ENCODE measurements around the gene SLC25A41.

The SLC25A41 gene

DNA sequence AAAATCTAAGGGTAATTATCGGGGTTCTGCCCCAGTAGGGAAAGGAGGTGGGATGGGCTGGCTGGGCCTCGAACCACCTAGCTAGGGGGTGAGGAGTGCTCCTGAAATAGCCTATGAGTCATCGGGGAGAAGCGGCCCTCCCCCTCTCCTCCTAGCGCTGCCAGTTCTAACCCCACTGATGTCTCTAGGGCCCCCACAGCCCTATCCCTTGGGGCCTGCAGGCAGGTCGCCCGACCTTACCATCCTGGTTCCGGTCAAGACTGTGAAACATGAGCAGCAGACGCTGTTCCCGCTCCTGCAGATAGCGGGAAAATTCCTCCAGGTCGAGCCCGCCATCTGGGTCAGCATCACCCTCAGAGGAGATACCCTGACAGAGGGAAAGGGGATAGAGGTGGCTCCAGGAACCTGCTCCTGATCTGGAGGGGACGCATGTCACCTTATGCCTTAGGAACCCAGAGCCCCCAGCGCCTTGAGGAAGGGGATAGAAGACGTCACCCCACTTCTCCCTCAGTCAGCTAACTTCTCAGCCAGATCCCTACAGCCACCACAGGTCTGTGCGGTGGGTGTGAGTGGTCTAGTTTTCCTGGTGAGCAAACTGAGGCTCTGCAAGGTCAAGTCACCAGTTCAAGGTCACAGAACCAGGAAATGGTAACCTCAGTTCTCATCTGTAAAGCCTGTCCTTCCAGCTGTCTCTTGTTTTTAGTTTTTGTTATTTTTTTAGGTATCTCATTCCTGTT lies 24.6 kb upstream of the SLC25A41 start:
- no peak overlapping the region for H3K4me3 ChIP-seq (ENCODE audit: low read length)
- H3K9ac ChIP-seq (ENCODE audit: low read length) = peak overlapping the region; percentile 59
- H3K36me3 ChIP-seq (ENCODE audit: control insufficient read depth, insufficient read depth, low read length) = no peaks in the 10 kb centered on the region
- H3K9me3 ChIP-seq (ENCODE audit: control insufficient read depth, low read length) = no peaks in the 10 kb centered on the region
- H3K4me1 ChIP-seq (ENCODE audit: control insufficient read depth, insufficient read depth, low read length) = peaks cover 21% of the 10 kb centered on the region
- H3K27me3 ChIP-seq (ENCODE audit: control insufficient read depth, insufficient read depth, low read length) = no peaks in the 10 kb centered on the region

DNA sequence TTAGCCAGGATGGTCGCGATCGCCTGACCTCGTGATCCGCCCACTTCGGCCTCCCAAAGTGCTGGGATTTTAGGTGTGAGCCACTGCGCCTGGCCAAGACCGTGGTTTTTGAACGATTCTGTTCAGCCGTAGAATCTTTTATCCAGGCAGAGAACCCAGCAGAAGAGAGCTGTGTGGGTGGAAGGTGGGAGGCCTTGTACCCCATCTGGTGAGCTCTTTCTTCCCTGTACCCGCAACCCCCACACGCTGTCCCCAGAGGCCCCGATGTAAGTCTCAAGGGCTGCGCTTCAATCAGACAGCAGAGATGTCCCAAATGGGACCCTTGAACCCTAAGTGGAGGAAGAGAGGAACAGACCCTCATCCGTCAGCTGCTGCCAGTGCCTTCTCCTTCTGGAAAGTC lies 22.4 kb upstream of the SLC25A41 start:
- H3K9me3 ChIP-seq (ENCODE audit: control insufficient read depth, low read length) = no peaks in the 10 kb centered on the region
- no peak overlapping the region for H3K4me3 ChIP-seq (ENCODE audit: low read length)
- H3K27me3 ChIP-seq (ENCODE audit: control insufficient read depth, insufficient read depth, low read length) = no peaks in the 10 kb centered on the region
- no peak overlapping the region for H3K9ac ChIP-seq (ENCODE audit: low read length)
- H3K36me3 ChIP-seq (ENCODE audit: control insufficient read depth, insufficient read depth, low read length) = no peaks in the 10 kb centered on the region
- H3K4me1 ChIP-seq (ENCODE audit: control insufficient read depth, insufficient read depth, low read length) = peaks cover 8% of the 10 kb centered on the region

DNA sequence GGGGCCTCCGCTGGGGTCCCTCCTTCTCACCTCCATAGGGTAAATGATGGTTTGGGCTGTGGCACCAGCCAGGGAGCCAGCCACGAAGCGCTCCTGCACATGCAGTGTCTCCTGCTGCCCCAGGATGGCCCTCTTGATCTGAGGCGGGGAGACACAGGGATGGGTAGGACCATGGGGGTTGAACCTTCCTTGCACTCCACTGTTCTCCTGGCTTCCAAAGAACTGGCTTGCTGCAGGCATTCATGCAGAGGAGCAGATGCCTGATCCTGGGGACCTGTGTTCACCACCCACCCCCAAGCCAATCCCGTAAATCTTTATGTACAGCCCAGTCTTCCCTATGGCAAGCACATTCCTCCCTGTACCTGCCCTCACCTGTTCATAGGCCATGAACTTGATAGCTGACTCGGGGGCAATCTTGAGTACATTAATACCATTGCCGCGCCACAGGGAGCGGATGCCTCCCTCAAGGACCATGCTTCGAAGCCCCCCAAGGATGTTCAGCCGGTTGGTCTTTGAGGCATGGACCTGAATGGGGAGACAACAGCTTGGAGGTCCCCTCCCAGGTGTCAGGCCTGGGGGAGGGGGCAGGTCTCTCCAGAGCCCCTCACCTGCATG lies 20.5 kb upstream of the SLC25A41 start:
- Histone ChIP-seq H3K9me3 (ENCODE audit: control insufficient read depth, low read length) (no peaks in the 10 kb centered on the region), H3K36me3 (ENCODE audit: control insufficient read depth, insufficient read depth, low read length) (no peaks in the 10 kb centered on the region), H3K4me1 (ENCODE audit: control insufficient read depth, insufficient read depth, low read length) (peaks cover 7% of the 10 kb centered on the region), H3K27me3 (ENCODE audit: control insufficient read depth, insufficient read depth, low read length) (no peaks in the 10 kb centered on the region), H3K4me3 (ENCODE audit: low read length) (no peak overlapping the region), H3K9ac (ENCODE audit: low read length) (no peak overlapping the region)

- no peaks in the 10 kb centered on the region for H3K36me3 ChIP-seq (ENCODE audit: control insufficient read depth, insufficient read depth, low read length)
- no peaks in the 10 kb centered on the region for H3K4me1 ChIP-seq (ENCODE audit: control insufficient read depth, insufficient read depth, low read length)
- H3K27me3 ChIP-seq (ENCODE audit: control insufficient read depth, insufficient read depth, low read length) = no peaks in the 10 kb centered on the region
- no peak overlapping the region for H3K4me3 ChIP-seq (ENCODE audit: low read length)
- no peaks in the 10 kb centered on the region for H3K9me3 ChIP-seq (ENCODE audit: control insufficient read depth, low read length)
- H3K9ac ChIP-seq (ENCODE audit: low read length) = no peak overlapping the region
Measured at GRCh38 chr19:6452899-6453298, 19.3 kb upstream of the SLC25A41 start.

DNA sequence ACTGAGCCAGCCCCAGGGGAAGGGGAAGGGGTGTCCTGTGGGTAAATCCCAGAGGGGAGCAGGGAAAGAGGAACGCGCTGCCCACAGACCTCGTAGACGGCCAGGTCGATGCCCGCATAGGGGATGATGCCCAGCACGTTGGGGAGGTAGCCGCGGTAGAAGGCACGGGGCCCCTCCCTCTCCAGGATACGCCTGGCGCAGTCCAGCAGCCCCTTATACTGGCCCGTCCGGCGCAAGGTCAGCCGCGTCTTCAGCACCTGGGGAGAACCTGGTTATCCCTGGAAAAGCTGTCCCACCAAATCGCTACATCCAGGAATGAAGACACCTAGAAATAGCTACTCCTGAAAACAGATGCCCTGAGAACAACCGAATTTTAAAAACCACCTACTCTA lies 18.7 kb upstream of the SLC25A41 start:
- no peak overlapping the region for H3K4me3 ChIP-seq (ENCODE audit: low read length)
- H3K36me3 ChIP-seq (ENCODE audit: control insufficient read depth, insufficient read depth, low read length) = no peaks in the 10 kb centered on the region
- H3K27me3 ChIP-seq (ENCODE audit: control insufficient read depth, insufficient read depth, low read length) = no peaks in the 10 kb centered on the region
- no peaks in the 10 kb centered on the region for H3K9me3 ChIP-seq (ENCODE audit: control insufficient read depth, low read length)
- no peak overlapping the region for H3K9ac ChIP-seq (ENCODE audit: low read length)
- no peaks in the 10 kb centered on the region for H3K4me1 ChIP-seq (ENCODE audit: control insufficient read depth, insufficient read depth, low read length)

- H3K9me3 ChIP-seq (ENCODE audit: control insufficient read depth, low read length) = no peaks in the 10 kb centered on the region
- no peak overlapping the region for H3K4me3 ChIP-seq (ENCODE audit: low read length)
- no peak overlapping the region for H3K9ac ChIP-seq (ENCODE audit: low read length)
- no peaks in the 10 kb centered on the region for H3K4me1 ChIP-seq (ENCODE audit: control insufficient read depth, insufficient read depth, low read length)
- no peaks in the 10 kb centered on the region for H3K27me3 ChIP-seq (ENCODE audit: control insufficient read depth, insufficient read depth, low read length)
- H3K36me3 ChIP-seq (ENCODE audit: control insufficient read depth, insufficient read depth, low read length) = no peaks in the 10 kb centered on the region
Measured at GRCh38 chr19:6451583-6452222, 18.1 kb upstream of the SLC25A41 start.

DNA sequence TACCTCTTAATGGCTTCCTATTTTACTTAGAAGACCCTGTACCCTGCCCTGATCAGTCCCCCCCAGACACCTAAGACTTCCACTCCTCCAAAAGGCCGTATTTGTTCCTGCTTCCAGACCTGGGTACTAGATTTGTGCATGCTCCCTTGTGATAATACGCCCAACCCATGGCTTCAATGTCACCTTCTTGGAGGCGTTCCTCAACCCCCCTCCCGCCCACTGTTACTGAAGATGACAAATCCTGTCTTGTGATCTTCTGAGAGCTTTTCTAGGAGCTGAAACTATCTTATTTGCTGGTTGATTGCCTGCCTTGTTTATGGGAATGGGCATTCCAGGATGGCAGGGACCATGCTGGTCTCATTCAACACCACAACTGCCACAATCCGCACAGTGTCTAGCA lies 16.6 kb upstream of the SLC25A41 start:
- Histone ChIP-seq H3K36me3 (ENCODE audit: control insufficient read depth, insufficient read depth, low read length) (no peaks in the 10 kb centered on the region), H3K4me3 (ENCODE audit: low read length) (no peak overlapping the region), H3K4me1 (ENCODE audit: control insufficient read depth, insufficient read depth, low read length) (no peaks in the 10 kb centered on the region), H3K9me3 (ENCODE audit: control insufficient read depth, low read length) (no peaks in the 10 kb centered on the region), H3K27me3 (ENCODE audit: control insufficient read depth, insufficient read depth, low read length) (no peaks in the 10 kb centered on the region), H3K9ac (ENCODE audit: low read length) (no peak overlapping the region)

- no peak overlapping the region for H3K9ac ChIP-seq (ENCODE audit: low read length)
- H3K27me3 ChIP-seq (ENCODE audit: control insufficient read depth, insufficient read depth, low read length) = no peaks in the 10 kb centered on the region
- H3K4me3 ChIP-seq (ENCODE audit: low read length) = no peak overlapping the region
- H3K9me3 ChIP-seq (ENCODE audit: control insufficient read depth, low read length) = no peaks in the 10 kb centered on the region
- H3K36me3 ChIP-seq (ENCODE audit: control insufficient read depth, insufficient read depth, low read length) = no peaks in the 10 kb centered on the region
- H3K4me1 ChIP-seq (ENCODE audit: control insufficient read depth, insufficient read depth, low read length) = no peaks in the 10 kb centered on the region
Measured at GRCh38 chr19:6448045-6448444, 14.5 kb upstream of the SLC25A41 start.

DNA sequence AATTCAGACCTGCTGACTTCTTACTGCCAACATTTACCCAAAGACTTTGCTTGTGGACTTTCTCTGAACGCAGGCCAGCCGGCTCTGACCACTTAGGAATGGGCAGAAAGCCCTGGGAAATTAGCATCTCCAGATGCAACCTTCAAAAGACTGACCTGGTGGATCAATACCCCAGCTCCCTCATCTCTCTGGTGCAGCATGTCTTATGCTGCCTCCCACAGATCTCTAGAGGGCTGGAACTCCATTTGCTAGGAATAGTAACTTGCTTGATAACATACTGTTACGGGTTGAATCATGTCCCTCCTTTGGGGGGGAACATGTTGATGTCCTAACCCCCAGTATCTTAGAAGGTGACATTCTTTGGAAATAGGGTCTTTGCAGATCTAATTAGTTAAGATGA lies 12.9 kb upstream of the SLC25A41 start:
- Histone ChIP-seq H3K4me3 (ENCODE audit: low read length) (no peak overlapping the region), H3K9me3 (ENCODE audit: control insufficient read depth, low read length) (no peaks in the 10 kb centered on the region), H3K27me3 (ENCODE audit: control insufficient read depth, insufficient read depth, low read length) (no peaks in the 10 kb centered on the region), H3K9ac (ENCODE audit: low read length) (no peak overlapping the region), H3K36me3 (ENCODE audit: control insufficient read depth, insufficient read depth, low read length) (no peaks in the 10 kb centered on the region), H3K4me1 (ENCODE audit: control insufficient read depth, insufficient read depth, low read length) (no peaks in the 10 kb centered on the region)

- no peak overlapping the region for H3K9ac ChIP-seq (ENCODE audit: low read length)
- H3K36me3 ChIP-seq (ENCODE audit: control insufficient read depth, insufficient read depth, low read length) = no peaks in the 10 kb centered on the region
- H3K27me3 ChIP-seq (ENCODE audit: control insufficient read depth, insufficient read depth, low read length) = no peaks in the 10 kb centered on the region
- H3K4me3 ChIP-seq (ENCODE audit: low read length) = no peak overlapping the region
- H3K4me1 ChIP-seq (ENCODE audit: control insufficient read depth, insufficient read depth, low read length) = no peaks in the 10 kb centered on the region
- H3K9me3 ChIP-seq (ENCODE audit: control insufficient read depth, low read length) = no peaks in the 10 kb centered on the region
Measured at GRCh38 chr19:6443986-6444385, 10.4 kb upstream of the SLC25A41 start.

DNA sequence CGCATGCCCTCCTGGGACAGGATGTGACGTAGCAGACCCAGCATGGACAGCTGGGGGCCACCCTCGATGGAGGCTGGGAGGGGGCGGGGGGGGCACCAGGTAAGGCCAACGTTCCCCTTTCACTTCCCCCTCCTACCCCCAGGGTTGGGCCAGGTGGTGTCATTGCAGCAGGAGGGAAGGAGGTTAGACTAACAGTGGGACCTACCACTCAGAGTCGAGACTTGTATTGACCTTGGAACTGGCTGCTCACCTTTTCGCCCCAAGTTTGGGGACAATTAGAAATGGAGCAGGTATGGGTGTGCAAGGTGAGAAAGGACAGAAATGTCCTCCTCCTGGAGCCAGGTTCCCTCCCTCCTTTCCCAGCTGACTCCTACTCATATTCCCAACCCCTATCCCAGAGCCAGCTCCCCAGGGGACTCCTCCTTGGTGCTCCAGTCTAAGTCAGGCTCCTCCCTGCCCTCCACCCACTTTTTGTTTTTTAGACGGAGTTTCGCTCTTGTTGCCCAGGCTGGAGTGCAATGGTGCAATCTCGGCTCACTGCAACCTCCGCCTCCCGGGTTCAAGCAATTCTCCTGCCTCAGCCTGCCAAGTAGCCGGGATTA lies 8.6 kb upstream of the SLC25A41 start:
- Histone ChIP-seq H3K27me3 (ENCODE audit: control insufficient read depth, insufficient read depth, low read length) (no peaks in the 10 kb centered on the region), H3K4me1 (ENCODE audit: control insufficient read depth, insufficient read depth, low read length) (no peaks in the 10 kb centered on the region), H3K36me3 (ENCODE audit: control insufficient read depth, insufficient read depth, low read length) (no peaks in the 10 kb centered on the region), H3K9ac (ENCODE audit: low read length) (no peak overlapping the region), H3K9me3 (ENCODE audit: control insufficient read depth, low read length) (no peaks in the 10 kb centered on the region), H3K4me3 (ENCODE audit: low read length) (no peak overlapping the region)

- Histone ChIP-seq H3K36me3 (ENCODE audit: control insufficient read depth, insufficient read depth, low read length) (no peaks in the 10 kb centered on the region), H3K4me3 (ENCODE audit: low read length) (no peak overlapping the region), H3K9me3 (ENCODE audit: control insufficient read depth, low read length) (no peaks in the 10 kb centered on the region)
Measured at GRCh38 chr19:6440905-6441304, 7.3 kb upstream of the SLC25A41 start.

More at GRCh38 chr19:6440905-6441304, 7.3 kb upstream of the SLC25A41 start:
- H3K4me1 ChIP-seq (ENCODE audit: control insufficient read depth, insufficient read depth, low read length) = no peaks in the 10 kb centered on the region
- no peaks in the 10 kb centered on the region for H3K27me3 ChIP-seq (ENCODE audit: control insufficient read depth, insufficient read depth, low read length)
- H3K9ac ChIP-seq (ENCODE audit: low read length) = no peak overlapping the region

Data from mucosa of stomach (tissue), 1 donor.